Stomach (tissue), 4 donors: ENCODE measurements around the gene MTMR3.

Experiments used
- POLR2A ChIP-seq, 4 donors: fragments of 450-650 bp; IDR thresholded peaks; one replicate each; pipeline ENCODE4 v1.6.1; 2016; ENCODE audit warnings: antibody characterized with exemption in 4 of 4, control low read depth in 2 of 4, mild to moderate bottlenecking in 1 of 4, moderate library complexity in 1 of 4
- POLR2AphosphoS5 ChIP-seq, 3 donors: sonication (generic); formaldehyde crosslinking; IDR thresholded peaks; one replicate each; pipeline ENCODE4 v1.6.1; 2016; ENCODE audit warnings: antibody characterized with exemption in 3 of 3
- TF ChIP-seq, protein P1 (sequence below), 7 experiments: fragments of 450-650 bp in 4 of 7; fragments of 200-600 bp in 3 of 7; sonication (generic) in 3 of 7; IDR thresholded peaks; one replicate each; pipeline ENCODE4 v1.5.1; 2016 to 2019; ENCODE audit warnings: antibody characterized with exemption in 7 of 7, control low read depth in 2 of 7, mild to moderate bottlenecking in 1 of 7

DNA sequence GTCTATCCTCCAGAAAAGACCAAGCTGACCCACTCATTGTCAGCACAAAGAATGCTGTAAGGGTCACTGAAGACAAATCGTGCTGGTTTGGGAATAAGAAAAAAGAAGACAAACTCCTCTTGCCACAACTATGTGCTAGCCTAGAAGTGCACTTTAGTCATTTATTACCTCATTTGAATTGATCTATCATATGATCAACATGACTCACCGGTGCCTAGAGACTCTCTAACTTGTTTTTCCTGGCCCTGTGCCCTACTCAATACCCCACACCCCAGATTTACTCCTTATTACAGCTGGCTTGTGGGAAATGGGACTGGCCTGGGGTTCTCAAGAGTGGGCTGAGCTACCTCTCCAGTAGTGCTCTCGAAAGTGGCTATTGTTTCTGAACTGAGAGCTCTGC is 161.4 kb downstream of the MTMR3 start:
- TF ChIP-seq, protein P1, sequence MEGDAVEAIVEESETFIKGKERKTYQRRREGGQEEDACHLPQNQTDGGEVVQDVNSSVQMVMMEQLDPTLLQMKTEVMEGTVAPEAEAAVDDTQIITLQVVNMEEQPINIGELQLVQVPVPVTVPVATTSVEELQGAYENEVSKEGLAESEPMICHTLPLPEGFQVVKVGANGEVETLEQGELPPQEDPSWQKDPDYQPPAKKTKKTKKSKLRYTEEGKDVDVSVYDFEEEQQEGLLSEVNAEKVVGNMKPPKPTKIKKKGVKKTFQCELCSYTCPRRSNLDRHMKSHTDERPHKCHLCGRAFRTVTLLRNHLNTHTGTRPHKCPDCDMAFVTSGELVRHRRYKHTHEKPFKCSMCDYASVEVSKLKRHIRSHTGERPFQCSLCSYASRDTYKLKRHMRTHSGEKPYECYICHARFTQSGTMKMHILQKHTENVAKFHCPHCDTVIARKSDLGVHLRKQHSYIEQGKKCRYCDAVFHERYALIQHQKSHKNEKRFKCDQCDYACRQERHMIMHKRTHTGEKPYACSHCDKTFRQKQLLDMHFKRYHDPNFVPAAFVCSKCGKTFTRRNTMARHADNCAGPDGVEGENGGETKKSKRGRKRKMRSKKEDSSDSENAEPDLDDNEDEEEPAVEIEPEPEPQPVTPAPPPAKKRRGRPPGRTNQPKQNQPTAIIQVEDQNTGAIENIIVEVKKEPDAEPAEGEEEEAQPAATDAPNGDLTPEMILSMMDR (IDR thresholded peaks at IDR 0.05) = no peak
- no peak for TF ChIP-seq POLR2A (IDR thresholded peaks at IDR 0.05)
- TF ChIP-seq POLR2AphosphoS5 (IDR thresholded peaks at IDR 0.05) = no peak
